Gastroesophageal sphincter (tissue), 4 donors: ENCODE data around the gene EXOSC7. TPM values are rescaled to one million over a fixed set of nuclear protein-coding genes. Genes with fewer than 3 reads are reported as not detected.
A peak's percentile ranks its signal among the peaks of the same experiment; 100 is the strongest.

Experiments
- ATAC-seq: fragments of 150-250 bp; one replicate; pipeline ENCODE4 v1.9.1; 2016; ENCODE audit warnings: mild to moderate bottlenecking, moderate library complexity
- H3K27ac ChIP-seq, 4 donors: fragments of 200-600 bp; sonication (generic) in 3 of 4; 1 replicate in 3 of 4; 2 replicates in 1 of 4; pipeline ENCODE4 v1.5.1; 2016 to 2019
- H3K27me3 ChIP-seq: fragments of 200-600 bp; sonication (generic); one replicate; pipeline ENCODE4 v1.5.1; 2019
- H3K36me3 ChIP-seq, 2 donors: fragments of 200-600 bp; sonication (generic); one replicate each; pipeline ENCODE4 v1.5.1; 2019; ENCODE audit warnings: control low read depth in 1 of 2
- H3K4me1 ChIP-seq, 3 donors: fragments of 200-600 bp; sonication (generic); 1 replicate in 2 of 3; 2 replicates in 1 of 3; pipeline ENCODE4 v1.5.1; 2016 to 2019; ENCODE audit warnings: control low read depth in 2 of 3
- H3K4me3 ChIP-seq, 2 donors: fragments of 200-600 bp; sonication (generic); one replicate each; pipeline ENCODE4 v1.5.1; 2019; ENCODE audit warnings: mild to moderate bottlenecking in 1 of 2, moderate library complexity in 1 of 2
- H3K9me3 ChIP-seq, 3 donors: fragments of 200-600 bp; sonication (generic); one replicate each; pipeline ENCODE4 v1.5.1; 2017 to 2019; ENCODE audit warnings: control low read depth in 2 of 3
- CTCF ChIP-seq, 4 experiments: fragments of 200-600 bp in 2 of 4; fragments of 450-650 bp in 2 of 4; sonication (generic) in 1 of 4; IDR thresholded peaks; one replicate each; pipeline ENCODE4 v1.5.1; 2017 to 2019; ENCODE audit warnings: antibody characterized with exemption in 4 of 4, mild to moderate bottlenecking in 2 of 4, moderate library complexity in 2 of 4
- EP300 ChIP-seq: sonication (generic); formaldehyde crosslinking; IDR thresholded peaks from one replicate; pipeline ENCODE4 v1.6.1; 2017; ENCODE audit warnings: antibody characterized with exemption, mild to moderate bottlenecking
- POLR2A ChIP-seq, 2 donors: fragments of 450-650 bp; IDR thresholded peaks; one replicate each; pipeline ENCODE4 v1.6.1; 2017; ENCODE audit warnings: antibody characterized with exemption in 2 of 2, mild to moderate bottlenecking in 2 of 2, moderate library complexity in 1 of 2
- POLR2AphosphoS5 ChIP-seq: sonication (generic); formaldehyde crosslinking; IDR thresholded peaks from one replicate; pipeline ENCODE4 v1.6.1; 2017; ENCODE audit warnings: antibody characterized with exemption
- WGBS, 2 donors: methylation state at CpG; one replicate each; pipeline ENCODE4 v1.1.5; 2018; ENCODE audit warnings: low coverage in 1 of 2; 5-methylcytosine and 5-hydroxymethylcytosine counted together
- total RNA-seq, 4 donors: library from RNA; depleted of rRNA; stranded (reverse); fragments of >200 nt; gene quantifications; one replicate each; pipeline ENCODE4 v1.1.0, GENCODE V29; 2016

The EXOSC7 gene
- total RNA-seq, 4 donors from 2014 or later = 40.6 to 52.8 (median 46.0) TPM

GRCh38 chr3:45003859-45004258 lies 27.8 kb downstream of the EXOSC7 start:
- peaks cover 0 to 5% (median 0%) of the 10 kb centered on the region in 3 donors for H3K9me3 ChIP-seq
- 100% methylated on average over 1 to 2 of the region's 2 CpGs for WGBS, 2 donors
- no peaks in the 10 kb centered on the region for H3K4me1 ChIP-seq
- H3K36me3 ChIP-seq = peaks cover 0 to 91% of the 10 kb centered on the region in 2 donors
- H3K4me3 ChIP-seq = no peak overlapping the region
- H3K27me3 ChIP-seq = no peaks in the 10 kb centered on the region
- TF ChIP-seq CTCF (IDR thresholded peaks at IDR 0.05) (no peak), POLR2A (IDR thresholded peaks at IDR 0.05) (no peak), EP300 (no peak), POLR2AphosphoS5 (no peak)
- no peak for ATAC-seq
- no peak overlapping the region for H3K27ac ChIP-seq

GRCh38 chr3:45007091-45007490 lies 31.0 kb downstream of the EXOSC7 start:
- Histone ChIP-seq H3K36me3 (peaks cover 0 to 66% of the 10 kb centered on the region in 2 donors), H3K27me3 (no peaks in the 10 kb centered on the region), H3K27ac (peak overlapping the region in 1 of 4 donors; percentile 83), H3K9me3 (peaks cover 0 to 5% (median 0%) of the 10 kb centered on the region in 3 donors), H3K4me3 (no peak overlapping the region), H3K4me1 (peaks cover 0 to 21% (median 16%) of the 10 kb centered on the region in 3 donors)
- 91% methylated on average over 3 of the region's 8 CpGs; no CpG with 5 or more reads in 1 of the 2 donors for WGBS, 2 donors
- TF ChIP-seq POLR2A (IDR thresholded peaks at IDR 0.05) = no peak
- TF ChIP-seq EP300 = no peak
- TF ChIP-seq POLR2AphosphoS5 = no peak
- no peak for TF ChIP-seq CTCF (IDR thresholded peaks at IDR 0.05)
- ATAC-seq = no peak

GRCh38 chr3:45008117-45008516 lies 32.1 kb downstream of the EXOSC7 start:
- Histone ChIP-seq H3K9me3 (peaks cover 0 to 5% (median 0%) of the 10 kb centered on the region in 3 donors), H3K27ac (peak overlapping the region in 2 of 4 donors; percentile 35 to 83), H3K4me3 (no peak overlapping the region), H3K36me3 (peaks cover 0 to 63% of the 10 kb centered on the region in 2 donors), H3K4me1 (peaks cover 6 to 31% (median 25%) of the 10 kb centered on the region in 3 donors), H3K27me3 (no peaks in the 10 kb centered on the region)
- TF ChIP-seq CTCF (IDR thresholded peaks at IDR 0.05) (no peak), POLR2AphosphoS5 (no peak), EP300 (no peak), POLR2A (IDR thresholded peaks at IDR 0.05) (no peak)
- ATAC-seq = no peak
- WGBS, 2 donors = 100% methylated on average over 1 of the region's 1 CpG

- no peak for ATAC-seq
- H3K4me1 ChIP-seq = peaks cover 6 to 43% (median 26%) of the 10 kb centered on the region in 3 donors
- peaks cover 0 to 53% of the 10 kb centered on the region in 2 donors for H3K36me3 ChIP-seq
- 86 to 100% methylated on average over 1 of the region's 1 CpG for WGBS, 2 donors
- TF ChIP-seq POLR2AphosphoS5 = no peak
- TF ChIP-seq POLR2A (IDR thresholded peaks at IDR 0.05) = no peak
- TF ChIP-seq CTCF (IDR thresholded peaks at IDR 0.05) = no peak
- TF ChIP-seq EP300 = no peak
- peak overlapping the region in 3 of 4 donors; percentile 83 to 89 (median 88) for H3K27ac ChIP-seq
- peaks cover 0 to 2% (median 0%) of the 10 kb centered on the region in 3 donors for H3K9me3 ChIP-seq
- no peak overlapping the region for H3K4me3 ChIP-seq
- H3K27me3 ChIP-seq = no peaks in the 10 kb centered on the region
Observed at GRCh38 chr3:45009868-45010267, 33.8 kb downstream of the EXOSC7 start.

- Histone ChIP-seq H3K4me3 (no peak overlapping the region), H3K9me3 (no peaks in the 10 kb centered on the region), H3K27me3 (no peaks in the 10 kb centered on the region), H3K27ac (peak overlapping the region; percentile 83 to 93 (median 88)), H3K4me1 (peaks cover 6 to 43% (median 26%) of the 10 kb centered on the region in 3 donors), H3K36me3 (peaks cover 0 to 54% of the 10 kb centered on the region in 2 donors)
- peak; percentile 38 for ATAC-seq
- WGBS, 2 donors = 40 to 42% methylated on average over 2 of the region's 3 CpGs
- TF ChIP-seq POLR2AphosphoS5 (no peak), CTCF (IDR thresholded peaks at IDR 0.05) (peak in 2 of 4 experiments; percentile 7 to 20)
Observed at GRCh38 chr3:45010811-45011333, 34.8 kb downstream of the EXOSC7 start.
